OCI-LY3 (cell line): Measurements from ENCODE around the gene PTTG1IP.

Experiments
- H2AFZ ChIP-seq: fragments of 200-600, 300-600 bp; shearing (Covaris generic); 2 replicates; pipeline ENCODE4 v1.6.0; 2014; ENCODE audit warnings: antibody characterized with exemption, low read depth, low read length
- H3K27ac ChIP-seq: fragments of 200-600, 300-600 bp; sonication (generic); 2 replicates; pipeline ENCODE4 v1.5.1; 2014; ENCODE audit warnings: mild to moderate bottlenecking, low read length, moderate library complexity, mixed read lengths
- H3K27me3 ChIP-seq: fragments of 200-600, 300-600 bp; sonication (generic); 2 replicates; pipeline ENCODE4 v1.6.1; 2014; ENCODE audit warnings: low read depth, low read length, mixed read lengths
- H3K36me3 ChIP-seq: fragments of 200-600, 300-600 bp; sonication (generic); replicated peaks from 2 replicates; pipeline ENCODE3; 2014; ENCODE audit warnings: low read depth, low read length, mixed read lengths
- H3K4me1 ChIP-seq: fragments of 300-600, 200-600 bp; sonication (generic); 2 replicates; pipeline ENCODE4 v1.6.1; 2014; ENCODE audit warnings: low read length, mixed read lengths
- H3K4me2 ChIP-seq: fragments of 200-600, 300-600 bp; sonication (generic); 2 replicates; pipeline ENCODE4 v1.6.1; 2014; ENCODE audit warnings: low read length, mixed read lengths
- H3K4me3 ChIP-seq: fragments of 300-600, 200-600 bp; sonication (generic); 2 replicates; pipeline ENCODE4 v1.5.1; 2014; ENCODE audit warnings: antibody characterized with exemption, mild to moderate bottlenecking, low read length, moderate library complexity
- H3K79me2 ChIP-seq: fragments of 300-600, 200-600 bp; shearing (Covaris generic); 2 replicates; pipeline ENCODE4 v1.6.1; 2014; ENCODE audit warnings: mild to moderate bottlenecking, low read length, mixed read lengths
- H3K9ac ChIP-seq: fragments of 300-600, 200-600 bp; shearing (Covaris generic); 2 replicates; pipeline ENCODE4 v1.6.0; 2014; ENCODE audit warnings: mild to moderate bottlenecking, low read length, moderate library complexity
- H3K9me3 ChIP-seq: fragments of 200-600, 300-600 bp; shearing (Covaris generic); 2 replicates; pipeline ENCODE4 v1.6.1; 2014; ENCODE audit warnings: low read length, mixed read lengths; ENCODE audit not compliant: insufficient read depth
- H4K20me1 ChIP-seq: fragments of 200-600, 300-600 bp; sonication (generic); 2 replicates; pipeline ENCODE4 v1.6.1; 2016; ENCODE audit warnings: low read length, mixed read lengths; ENCODE audit not compliant: insufficient read depth
- EZH2phosphoT487 ChIP-seq: fragments of 200-600 bp; shearing (Covaris generic); IDR thresholded peaks from 2 replicates; pipeline ENCODE4 v1.6.1; 2018; ENCODE audit warnings: antibody characterized with exemption, mixed run types, low read depth
- TF ChIP-seq, protein P1 (sequence below): fragments of 200-600, 300-600 bp; sonication (generic); IDR thresholded peaks from 2 replicates; pipeline ENCODE4 v1.5.1; 2014; ENCODE audit warnings: antibody characterized with exemption, low read length, low read depth

PTTG1IP gene

DNA sequence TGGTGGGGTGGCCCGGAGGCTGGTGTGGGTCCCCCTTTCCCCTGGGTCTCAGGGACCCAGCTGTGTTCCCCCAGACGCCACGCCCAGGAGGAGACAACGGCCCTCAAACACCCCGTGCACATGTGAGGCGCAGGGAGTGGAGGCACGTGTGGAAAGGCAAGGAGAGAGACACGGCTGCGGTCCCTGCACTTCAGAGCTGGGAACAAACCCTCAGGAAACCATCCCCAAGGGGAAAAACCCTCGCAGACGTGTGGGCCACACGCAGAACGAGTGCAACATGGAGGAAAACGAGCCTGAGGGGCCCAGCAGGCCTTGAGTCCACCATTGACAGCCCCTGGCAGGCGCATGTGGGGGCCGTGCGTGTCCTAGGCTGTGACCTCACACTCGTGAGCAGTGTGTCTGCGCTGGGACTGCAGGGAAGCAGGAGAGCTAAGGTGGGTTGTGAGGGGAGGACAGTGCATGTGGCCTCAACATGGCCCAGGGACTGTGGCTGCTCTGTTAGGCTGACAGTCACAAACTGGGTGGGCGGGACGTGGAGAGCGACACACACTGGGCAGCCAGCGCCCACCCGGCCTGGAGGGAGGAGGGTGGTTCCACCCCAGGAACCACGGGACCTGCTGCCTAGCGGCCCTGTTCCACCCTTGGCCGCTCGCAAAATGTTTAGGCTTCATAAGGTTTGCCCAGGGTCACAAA, 27.2 kb upstream of the PTTG1IP start:
- Histone ChIP-seq H3K9ac (no peak overlapping the region), H3K79me2 (no peaks in the 10 kb centered on the region), H3K4me1 (no peaks in the 10 kb centered on the region), H3K9me3 (no peaks in the 10 kb centered on the region), H4K20me1 (no peaks in the 10 kb centered on the region), H3K27ac (no peak overlapping the region), H3K4me3 (no peak overlapping the region), H2AFZ (no peak overlapping the region), H3K36me3 (peaks cover 11% of the 10 kb centered on the region), H3K4me2 (no peak overlapping the region), H3K27me3 (no peaks in the 10 kb centered on the region)
- TF ChIP-seq, protein P1, sequence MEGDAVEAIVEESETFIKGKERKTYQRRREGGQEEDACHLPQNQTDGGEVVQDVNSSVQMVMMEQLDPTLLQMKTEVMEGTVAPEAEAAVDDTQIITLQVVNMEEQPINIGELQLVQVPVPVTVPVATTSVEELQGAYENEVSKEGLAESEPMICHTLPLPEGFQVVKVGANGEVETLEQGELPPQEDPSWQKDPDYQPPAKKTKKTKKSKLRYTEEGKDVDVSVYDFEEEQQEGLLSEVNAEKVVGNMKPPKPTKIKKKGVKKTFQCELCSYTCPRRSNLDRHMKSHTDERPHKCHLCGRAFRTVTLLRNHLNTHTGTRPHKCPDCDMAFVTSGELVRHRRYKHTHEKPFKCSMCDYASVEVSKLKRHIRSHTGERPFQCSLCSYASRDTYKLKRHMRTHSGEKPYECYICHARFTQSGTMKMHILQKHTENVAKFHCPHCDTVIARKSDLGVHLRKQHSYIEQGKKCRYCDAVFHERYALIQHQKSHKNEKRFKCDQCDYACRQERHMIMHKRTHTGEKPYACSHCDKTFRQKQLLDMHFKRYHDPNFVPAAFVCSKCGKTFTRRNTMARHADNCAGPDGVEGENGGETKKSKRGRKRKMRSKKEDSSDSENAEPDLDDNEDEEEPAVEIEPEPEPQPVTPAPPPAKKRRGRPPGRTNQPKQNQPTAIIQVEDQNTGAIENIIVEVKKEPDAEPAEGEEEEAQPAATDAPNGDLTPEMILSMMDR: no peak
- TF ChIP-seq EZH2phosphoT487: no peak

DNA sequence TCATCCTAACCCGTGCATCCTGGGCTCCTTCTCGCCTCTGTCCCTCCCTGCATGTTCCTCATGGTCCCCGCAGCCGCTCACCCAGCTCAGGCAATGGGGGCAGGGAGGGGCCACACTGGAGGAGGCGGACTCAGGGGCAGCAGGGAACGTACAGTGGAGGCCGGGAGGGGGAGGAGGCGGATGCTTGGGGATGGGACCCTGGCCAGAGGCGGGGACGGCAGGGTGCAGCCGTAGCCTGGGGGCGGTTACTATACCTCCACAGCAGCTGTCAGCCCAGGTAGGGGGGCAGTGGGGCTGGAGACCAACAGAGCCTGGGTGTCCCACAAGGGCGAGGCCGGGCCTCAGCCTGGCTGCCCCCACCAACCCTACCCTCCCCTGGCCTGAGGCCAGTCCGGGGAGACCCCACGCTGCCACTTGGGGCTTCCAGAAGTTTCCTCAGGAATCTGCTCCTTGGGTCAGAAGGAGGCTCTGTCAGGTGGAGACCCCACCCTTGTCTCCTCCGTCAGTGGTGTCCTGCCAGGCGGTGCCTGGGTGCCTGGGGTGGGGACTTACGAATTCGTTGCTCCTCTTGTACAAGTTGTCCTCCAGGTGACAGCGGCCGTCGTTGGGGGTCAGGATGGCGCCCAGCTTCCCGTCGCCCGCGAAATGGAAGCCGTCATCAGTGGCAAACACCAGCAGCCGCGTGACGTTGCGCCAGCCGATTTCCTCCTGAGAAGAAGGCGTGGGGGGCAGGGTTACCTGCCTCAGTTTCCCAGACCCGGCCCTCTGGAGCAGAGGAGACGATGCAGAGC, 26.5 kb upstream of the PTTG1IP start:
- peaks cover 11% of the 10 kb centered on the region for H3K36me3 ChIP-seq
- H3K27me3 ChIP-seq: no peaks in the 10 kb centered on the region
- no peak for TF ChIP-seq EZH2phosphoT487
- TF ChIP-seq, protein P1: no peak
- H3K79me2 ChIP-seq: no peaks in the 10 kb centered on the region
- H3K4me3 ChIP-seq: no peak overlapping the region
- no peak overlapping the region for H3K4me2 ChIP-seq
- no peaks in the 10 kb centered on the region for H3K4me1 ChIP-seq
- no peaks in the 10 kb centered on the region for H3K9me3 ChIP-seq
- no peak overlapping the region for H2AFZ ChIP-seq
- H3K27ac ChIP-seq: no peak overlapping the region
- H4K20me1 ChIP-seq: no peaks in the 10 kb centered on the region
- no peak overlapping the region for H3K9ac ChIP-seq

DNA sequence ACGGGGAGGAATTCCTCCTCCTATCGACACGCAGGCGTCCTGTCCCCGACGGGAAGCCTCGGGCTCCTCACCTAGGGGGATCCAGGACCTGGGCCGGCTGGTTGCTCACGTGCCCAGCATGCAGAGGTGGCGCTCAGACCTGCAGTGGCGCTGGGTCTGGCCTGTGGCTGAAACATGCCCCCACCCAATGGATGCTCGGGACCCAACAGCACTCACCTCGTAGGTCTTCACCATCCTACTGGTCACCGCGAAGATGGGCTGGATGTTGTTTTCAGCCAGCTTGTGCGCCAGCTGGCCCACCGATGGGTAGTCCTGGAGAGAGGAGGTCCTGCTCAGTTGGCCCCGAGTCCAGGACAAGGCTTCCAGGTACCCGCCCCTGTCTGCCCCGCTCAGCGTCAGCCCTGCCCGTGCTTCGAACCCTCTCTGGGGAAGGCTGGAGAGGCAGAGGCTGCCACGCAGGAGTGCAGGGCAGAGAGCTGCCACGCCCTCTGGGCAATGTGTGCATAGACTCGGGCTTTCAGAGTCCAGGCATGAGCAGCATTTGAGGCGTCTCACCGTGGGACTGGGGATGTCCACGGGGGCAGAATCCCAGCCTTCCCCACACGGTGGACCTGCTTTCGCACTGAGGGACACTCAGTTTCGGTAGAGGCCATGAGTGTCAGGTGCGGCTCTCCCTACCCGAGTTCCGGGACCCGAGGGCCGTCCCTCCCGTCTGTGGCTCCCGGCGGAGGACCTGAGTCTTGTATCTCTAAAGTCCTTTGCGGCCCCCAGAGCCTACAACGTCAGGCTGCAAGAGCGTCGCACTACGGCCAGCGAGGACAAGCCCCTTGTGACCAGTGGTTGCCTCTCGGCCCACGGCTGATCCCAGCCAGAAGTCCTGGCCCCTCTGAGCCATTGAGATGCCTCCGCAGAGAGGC, 25.6 kb upstream of the PTTG1IP start:
- H3K4me1 ChIP-seq: no peaks in the 10 kb centered on the region
- H3K36me3 ChIP-seq: peaks cover 11% of the 10 kb centered on the region
- no peak overlapping the region for H2AFZ ChIP-seq
- TF ChIP-seq, protein P1: no peak
- no peak for TF ChIP-seq EZH2phosphoT487
- no peak overlapping the region for H3K9ac ChIP-seq
- no peak overlapping the region for H3K27ac ChIP-seq
- no peak overlapping the region for H3K4me3 ChIP-seq
- no peaks in the 10 kb centered on the region for H4K20me1 ChIP-seq
- no peaks in the 10 kb centered on the region for H3K9me3 ChIP-seq
- no peaks in the 10 kb centered on the region for H3K79me2 ChIP-seq
- no peak overlapping the region for H3K4me2 ChIP-seq
- no peaks in the 10 kb centered on the region for H3K27me3 ChIP-seq
